ENCODE results near the gene ZNF74.
"Not testable (repeated sequence)": the region's sequence is repeated elsewhere in the genome, so short reads cannot be mapped to it uniquely, and the experiment has no call there.

Gene ZNF74

DNA sequence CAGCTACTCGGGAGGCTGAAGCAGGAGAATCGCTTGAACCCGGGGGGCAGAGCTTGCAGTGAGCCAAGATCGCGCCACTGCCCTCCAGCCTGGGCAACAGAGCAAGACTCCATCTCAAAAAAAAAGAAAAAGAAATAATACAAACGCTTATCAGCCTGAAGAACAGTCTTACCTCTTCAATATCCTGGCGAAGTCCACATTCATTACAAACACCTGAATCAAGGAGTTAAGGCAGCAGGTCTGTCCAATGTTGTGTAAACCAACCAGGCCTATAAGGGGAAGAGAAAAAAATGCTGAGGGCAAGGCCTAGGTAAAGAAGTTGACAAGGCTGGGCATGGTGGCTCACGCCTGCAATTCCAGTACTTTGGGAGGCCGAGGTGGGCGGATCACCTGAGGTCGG lies 17.0 kb upstream of the ZNF74 start:
- not testable (repeated sequence) for DNase-seq

DNA sequence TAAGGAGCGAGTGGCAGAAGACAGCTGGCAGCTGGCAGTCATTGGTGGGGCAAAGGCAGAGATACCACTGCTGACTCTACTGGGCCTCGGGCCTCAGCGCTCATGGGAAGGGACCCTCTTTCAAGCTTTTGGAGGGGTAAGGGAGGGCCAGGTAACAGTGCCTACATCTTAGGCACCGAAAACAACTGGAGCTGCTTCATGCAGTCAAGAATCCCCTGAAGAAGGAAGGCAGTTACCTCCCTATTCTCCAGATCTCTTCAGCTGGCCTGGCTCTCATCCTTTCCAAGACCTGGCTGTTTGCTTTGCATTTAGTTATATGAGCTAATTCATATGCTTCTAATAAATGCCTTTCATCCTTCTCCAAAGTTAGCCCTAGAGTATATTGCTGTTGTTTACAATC lies 15.8 kb upstream of the ZNF74 start:
- DNase-seq: no peak

DNA sequence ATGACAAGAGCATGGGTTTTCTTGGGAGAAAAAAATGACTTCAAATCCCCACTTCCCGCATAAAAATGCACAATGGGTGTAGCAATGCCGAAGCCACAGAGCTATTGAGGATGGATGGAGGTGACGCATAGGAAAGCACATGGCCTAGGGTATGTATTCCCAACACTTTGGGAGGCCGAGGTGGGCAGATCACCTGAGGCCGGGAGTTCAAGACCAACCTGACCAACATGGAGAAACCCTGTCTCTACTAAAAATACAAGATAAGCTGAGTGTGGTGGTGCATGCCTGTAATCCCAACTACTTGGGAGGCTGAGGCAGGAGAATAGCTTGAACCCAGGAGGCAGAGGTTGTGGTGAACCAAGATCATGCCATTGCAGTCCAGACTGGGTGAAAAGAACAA lies 15.3 kb upstream of the ZNF74 start:
- DNase-seq: not testable (repeated sequence)

DNA sequence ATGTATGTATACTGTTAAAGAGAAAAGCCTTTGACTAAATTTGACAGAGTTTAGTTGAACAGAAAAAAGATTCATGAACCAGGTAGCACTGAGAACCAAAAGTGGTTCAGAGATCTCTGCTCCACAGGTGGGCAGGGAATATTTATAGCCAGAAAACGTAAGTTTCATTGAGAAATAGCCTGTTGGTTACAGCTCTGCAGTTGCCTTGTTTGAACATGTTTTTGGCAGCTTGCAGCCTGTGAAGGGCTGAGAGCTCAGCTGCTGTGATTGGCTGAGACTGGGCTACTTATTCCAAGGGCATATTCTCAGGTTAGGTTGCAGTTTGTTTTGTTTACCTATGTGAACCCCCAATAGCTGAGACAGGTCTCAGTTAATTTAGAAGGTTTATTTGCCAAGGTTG lies 13.5 kb upstream of the ZNF74 start:
- no peak for DNase-seq

DNA sequence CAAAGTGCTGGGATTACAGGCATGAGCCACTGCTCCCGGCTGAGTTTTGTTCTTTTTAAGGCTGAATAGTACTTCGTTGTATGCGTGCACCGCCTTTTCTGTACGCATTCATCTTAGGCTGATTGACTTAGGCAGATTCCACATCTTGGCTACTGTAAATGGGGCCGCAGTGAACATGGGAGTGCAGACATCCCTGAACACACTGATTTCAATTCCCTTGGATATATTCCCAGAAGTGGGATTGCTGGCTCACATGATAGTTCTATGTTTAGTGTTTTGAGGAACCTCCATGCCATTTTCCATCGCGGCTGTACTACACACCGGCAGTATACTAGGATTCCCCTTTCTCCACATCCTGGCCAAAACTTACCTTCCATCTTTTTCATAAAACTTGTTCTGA lies 10.4 kb upstream of the ZNF74 start:
- no peak for DNase-seq

DNA sequence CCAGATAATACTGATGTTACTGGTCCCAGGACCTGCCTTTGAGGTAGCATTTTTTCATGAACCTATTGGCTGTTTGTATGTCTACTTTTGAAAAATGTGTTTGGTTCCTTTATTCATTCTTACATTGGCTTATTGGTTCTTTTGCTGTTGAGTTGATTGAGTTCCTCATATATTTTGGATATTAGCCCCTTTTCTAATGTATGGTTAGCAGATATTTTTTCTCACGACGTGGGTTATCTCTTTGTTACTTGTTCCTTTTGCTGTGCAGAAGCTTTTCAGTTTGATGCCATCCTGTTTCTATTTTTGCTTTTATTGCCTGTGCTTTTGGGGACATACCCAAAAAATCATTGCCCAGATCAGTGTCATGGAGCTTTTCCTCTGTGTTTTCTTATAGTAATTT lies 9.8 kb upstream of the ZNF74 start:
- DNase-seq: no peak

DNA sequence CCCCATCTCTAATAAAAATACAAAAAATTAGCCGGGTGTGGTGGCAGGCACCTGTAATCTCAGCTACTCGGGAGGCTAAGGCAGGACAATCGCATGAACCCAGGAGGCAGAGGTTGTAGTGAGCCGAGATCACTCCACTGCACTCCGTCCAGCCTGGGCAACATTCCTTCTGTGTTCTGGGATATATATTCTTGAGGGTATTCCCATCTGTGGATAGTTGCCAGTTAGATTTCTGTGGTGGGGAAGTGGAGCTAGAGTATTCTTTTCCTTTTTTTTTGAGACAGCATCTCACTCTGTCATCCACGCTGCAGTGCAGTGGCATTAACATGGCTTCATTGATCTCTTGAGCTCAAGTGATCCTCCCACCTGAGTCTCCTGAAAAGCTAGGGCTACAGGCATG lies 9.1 kb upstream of the ZNF74 start:
- no peak for DNase-seq

DNA sequence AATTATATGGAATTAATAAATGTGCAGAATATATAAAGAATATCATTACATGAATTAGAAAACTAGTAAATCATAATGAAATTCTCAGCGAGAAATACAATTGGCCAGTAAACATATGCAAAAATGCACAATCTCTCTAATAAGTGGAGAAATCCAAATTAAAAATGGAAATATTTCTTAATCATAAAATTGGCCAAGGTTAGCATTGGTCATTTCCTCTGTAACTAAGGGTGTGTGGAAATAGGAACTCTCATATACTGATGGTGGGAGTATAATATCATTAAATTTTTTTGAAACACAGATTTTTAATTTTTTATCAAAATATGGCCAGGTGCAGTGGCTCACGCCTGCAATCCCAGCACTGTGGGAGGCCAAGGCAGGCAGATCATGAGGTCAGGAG lies 7.6 kb upstream of the ZNF74 start:
- DNase-seq: no peak

DNA sequence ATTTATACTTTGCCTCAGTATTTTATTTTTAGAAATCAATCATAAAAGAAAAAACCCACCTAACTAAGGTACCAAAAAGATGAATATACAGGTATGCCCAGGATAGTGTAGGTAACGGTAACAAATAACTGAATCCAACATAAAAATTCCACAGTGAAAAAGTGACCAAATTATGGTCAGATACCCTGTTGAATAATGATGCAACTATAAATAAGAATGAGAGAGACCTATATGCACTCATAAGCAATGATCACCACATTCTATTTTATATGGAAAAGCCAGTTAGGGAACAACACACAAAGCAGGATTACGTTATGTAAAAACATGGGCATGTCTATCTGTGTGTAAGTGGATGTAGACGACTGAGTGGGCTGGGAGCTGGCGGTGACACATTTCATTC lies 7.0 kb upstream of the ZNF74 start:
- DNase-seq: no peak

DNA sequence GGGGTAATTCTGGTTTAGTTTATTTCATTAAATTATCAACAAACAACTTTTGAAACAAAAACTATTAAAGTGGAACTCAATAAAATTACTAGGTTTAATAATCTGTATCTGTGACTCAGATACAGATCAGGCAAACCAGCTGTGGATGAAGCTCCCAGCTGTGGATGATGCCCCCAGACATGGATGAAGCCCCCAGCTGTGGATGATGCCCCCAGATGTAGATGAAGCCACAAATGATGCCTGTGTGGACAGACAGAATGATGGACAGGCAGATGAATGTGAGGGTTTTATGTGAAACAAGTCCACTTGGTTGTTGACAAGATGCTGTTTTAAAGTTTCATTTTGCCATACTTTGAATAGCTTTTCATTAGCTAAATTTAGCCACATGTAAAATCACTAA lies 5.8 kb upstream of the ZNF74 start:
- no peak for DNase-seq

DNA sequence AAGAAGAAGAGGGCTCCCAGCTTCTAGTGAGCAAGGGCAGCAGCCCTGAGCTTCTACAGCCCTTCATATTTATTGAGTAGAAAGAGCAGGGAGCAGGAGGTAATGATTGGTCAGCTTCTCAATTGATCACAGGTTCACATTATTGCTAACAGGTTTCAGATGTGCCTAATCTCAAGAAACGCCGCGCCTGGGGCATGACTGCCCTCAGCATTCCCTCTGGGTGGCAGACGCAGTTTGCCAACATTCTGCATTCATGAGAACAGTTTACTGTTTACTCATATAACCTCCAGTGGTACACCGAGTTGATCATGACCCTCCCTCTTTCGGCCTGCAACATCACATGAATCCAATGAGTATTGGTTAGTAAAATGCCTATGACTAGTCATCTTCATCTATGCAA lies 4.7 kb upstream of the ZNF74 start:
- DNase-seq: no peak

DNA sequence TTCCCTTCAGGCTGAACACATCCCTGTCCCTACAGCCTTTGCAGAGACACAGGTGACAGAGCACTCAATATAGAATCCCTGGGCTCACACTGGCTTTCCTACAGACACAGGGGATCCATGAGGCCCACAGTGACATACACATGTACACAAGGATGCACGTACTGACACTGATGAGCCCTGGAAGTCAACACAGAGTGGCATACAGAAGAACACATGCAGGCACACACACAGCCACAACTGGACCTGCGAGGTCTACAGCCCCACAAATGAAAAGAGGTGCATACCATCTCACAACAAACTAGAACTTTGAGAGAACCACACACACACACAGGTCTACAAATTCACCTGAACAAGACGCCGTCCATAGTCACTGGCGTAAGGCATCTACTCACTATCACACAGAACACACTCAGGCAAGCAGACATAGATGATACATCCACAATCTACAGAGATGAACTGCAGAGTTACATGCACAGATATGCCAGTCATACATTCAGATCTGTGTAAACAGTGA lies 3.5 kb upstream of the ZNF74 start:
- DNase-seq: no peak

DNA sequence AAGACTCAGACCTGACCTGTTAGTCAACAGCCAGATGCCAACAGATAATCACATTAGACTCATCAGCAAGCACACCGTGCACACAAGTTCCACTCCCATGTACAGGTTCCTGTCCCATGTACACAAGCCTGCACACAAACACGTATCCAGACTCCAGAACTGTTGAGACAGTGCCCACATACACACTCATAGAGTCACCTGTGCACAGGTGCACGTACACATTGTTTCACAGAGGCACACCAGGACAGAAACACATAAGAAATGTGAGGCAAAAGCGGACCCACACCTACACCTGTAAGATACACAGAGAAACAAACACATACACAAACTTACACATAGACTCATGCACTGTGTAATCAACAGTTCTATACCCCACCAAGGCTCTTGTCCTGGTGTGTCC lies 2.7 kb upstream of the ZNF74 start:
- no peak for DNase-seq

DNA sequence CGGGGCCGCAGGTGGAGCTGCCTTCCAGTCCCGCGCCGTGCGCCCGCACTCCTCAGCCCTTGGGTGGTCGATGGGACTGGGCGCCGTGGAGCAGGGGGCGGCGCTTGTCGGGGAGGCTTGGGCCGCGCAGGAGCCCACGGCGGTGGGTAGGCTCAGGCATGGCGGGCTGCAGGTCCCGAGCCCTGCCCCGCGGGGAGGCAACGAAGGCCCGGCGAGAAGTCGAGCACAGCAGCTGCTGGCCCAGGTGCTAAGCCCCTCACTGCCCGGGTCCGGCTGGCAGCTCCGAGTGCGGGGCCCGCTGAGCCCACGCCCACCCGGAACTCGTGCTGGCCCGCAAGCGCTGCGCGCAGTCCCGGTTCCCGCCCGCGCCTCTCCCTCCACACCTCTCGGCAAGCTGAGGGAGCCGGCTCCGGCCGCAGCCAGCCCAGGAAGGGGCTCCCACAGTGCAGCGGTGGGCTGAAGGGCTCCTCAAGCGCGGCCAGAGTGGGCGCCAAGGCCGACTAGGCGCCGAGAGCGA lies 1.5 kb upstream of the ZNF74 start:
- not testable (repeated sequence) for DNase-seq

DNA sequence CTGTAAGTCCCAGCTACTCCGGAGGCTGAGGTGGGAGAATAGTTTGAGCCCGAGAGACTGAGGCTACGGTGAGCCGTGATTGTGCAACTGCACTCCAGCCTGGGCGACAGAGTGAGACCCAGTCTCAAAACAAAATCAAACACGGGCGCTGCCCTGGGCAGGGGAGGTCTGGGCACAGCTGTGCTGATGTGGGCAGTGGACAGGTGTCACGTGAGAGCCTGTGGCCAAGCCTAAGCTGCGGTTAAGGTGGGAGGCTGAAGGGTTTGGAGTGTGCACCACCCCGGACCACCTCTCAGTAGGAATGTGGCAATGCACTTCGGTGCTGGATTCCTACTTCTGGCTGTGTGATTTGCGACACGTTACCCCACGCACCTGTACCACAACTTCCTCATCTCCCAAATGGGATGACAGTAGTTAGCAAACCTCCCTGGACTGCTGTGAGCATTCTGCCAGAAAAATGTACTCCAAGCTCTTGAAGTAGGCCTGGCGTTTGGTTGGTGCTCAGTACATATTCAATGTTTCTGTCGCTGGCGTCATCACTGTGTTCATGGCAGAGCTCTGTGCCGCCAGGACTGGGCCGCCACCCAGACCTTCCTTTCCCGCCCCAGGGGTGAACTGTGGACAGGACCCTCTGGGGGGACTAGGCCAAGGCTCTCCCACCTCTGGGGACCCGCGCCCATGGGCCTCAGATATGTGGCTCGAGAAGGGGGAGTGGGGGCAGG lies 807 bp upstream of the ZNF74 start:
- no peak for DNase-seq

DNA sequence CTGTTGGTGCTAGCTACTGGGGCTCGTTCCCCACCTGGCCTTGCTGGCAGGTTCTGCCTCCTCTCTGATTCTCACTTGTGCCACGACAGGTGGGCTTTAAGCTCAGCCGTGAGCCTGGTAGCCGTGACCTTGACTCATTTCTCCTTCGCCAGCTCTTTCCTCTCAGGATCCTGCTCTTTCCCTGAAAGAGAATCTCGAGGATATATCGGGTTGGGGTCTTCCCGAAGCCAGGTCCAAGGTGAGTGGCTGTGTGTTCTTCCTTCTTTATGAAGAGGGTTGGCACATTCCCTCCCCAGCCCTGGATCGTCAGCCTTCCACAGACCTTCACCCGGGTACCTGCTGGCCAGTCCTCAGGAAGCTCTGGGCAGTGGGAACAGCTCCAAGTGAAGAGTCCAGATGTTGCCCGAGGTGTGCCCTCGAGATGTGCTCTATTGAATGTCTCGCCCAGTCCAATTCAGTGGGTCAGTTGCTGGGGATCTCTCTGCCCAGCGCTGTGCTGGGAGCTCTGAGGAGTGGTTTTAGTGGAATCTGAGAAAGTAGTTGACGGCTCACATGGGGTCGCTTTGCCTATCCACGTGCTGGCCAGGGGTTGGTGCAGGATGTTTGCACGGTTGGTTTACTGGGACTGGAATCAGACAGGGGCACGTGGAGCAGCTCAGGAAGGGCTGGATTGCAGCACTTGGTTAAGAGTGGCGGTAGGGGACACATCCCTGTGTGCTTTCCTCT lies 1.4 kb downstream of the ZNF74 start:
- DNase-seq: no peak

DNA sequence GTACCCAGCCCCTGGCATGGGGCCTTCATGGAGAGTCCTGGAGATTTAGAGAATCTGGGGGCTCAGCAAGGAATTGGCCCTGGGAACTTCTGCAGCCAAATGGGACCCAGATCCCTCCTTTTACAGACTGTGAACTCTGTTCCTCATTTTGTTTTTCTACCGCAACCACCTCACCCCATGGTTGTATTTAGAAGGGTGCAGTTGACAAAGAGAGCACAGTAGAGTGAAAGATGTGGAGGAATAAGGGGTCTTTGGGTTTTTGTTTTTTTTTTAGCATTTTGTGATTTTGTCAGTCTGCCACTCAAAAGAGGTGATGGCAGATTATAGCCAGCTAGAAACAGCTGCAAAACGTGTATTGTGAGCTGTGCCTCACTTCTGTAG lies 1.9 kb downstream of the ZNF74 start:
- no peak for DNase-seq

DNA sequence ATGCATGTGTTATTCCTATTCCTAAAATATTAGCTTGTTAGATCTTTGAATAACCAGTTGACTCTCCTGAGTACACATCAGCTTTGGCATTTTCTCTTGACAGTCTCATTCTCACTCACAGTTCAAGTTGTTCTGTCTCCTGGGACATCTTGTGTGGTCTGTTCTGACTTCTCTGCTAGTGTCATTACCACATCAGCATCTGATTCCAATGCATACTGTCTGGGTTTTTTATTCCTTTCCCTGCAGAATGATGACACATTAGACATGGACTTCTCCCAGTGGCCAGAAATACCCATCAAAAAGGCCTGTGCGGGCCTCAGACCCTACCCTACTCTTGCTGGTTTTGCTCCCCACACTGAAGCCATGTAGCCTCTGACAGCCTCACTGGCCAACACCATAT lies 2.7 kb downstream of the ZNF74 start:
- no peak for DNase-seq

DNA sequence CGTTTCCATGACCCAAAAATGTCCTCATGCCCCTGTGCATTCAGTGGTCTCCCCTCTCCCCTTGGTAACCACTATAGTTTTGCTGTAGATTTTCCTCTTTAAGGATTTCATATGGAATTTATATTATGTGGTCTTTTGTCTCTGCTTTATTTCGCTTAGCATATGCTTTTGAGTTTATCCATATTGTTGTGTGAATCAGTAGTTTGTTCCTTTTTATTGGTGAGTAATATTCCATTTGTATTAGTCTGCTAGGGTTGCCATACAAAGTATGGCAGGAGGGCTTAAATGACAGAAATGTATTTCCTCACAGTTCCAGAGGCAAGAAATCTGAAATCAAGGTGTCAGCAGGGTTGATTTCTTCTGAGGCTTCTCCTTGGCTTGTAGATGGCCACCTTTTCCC lies 3.5 kb downstream of the ZNF74 start:
- DNase-seq: no peak

DNA sequence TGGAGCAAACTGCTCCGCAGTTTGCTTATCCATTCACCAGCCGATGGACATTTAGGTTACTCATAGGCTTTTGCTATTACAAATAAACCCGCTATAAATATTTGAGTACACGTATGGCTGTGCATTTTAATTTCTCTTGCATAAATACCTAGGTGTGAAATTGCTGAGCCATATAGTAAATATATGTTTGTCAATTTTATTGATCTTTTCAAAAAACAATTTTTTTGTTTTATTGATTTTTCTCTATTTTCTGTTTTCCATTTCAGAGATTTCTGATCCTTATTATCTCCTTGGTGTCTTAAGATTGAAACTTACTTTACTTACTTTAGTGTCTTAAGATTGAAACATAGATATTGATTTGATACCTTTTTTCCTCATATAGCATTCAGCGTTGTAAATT lies 4.5 kb downstream of the ZNF74 start:
- no peak for DNase-seq

DNA sequence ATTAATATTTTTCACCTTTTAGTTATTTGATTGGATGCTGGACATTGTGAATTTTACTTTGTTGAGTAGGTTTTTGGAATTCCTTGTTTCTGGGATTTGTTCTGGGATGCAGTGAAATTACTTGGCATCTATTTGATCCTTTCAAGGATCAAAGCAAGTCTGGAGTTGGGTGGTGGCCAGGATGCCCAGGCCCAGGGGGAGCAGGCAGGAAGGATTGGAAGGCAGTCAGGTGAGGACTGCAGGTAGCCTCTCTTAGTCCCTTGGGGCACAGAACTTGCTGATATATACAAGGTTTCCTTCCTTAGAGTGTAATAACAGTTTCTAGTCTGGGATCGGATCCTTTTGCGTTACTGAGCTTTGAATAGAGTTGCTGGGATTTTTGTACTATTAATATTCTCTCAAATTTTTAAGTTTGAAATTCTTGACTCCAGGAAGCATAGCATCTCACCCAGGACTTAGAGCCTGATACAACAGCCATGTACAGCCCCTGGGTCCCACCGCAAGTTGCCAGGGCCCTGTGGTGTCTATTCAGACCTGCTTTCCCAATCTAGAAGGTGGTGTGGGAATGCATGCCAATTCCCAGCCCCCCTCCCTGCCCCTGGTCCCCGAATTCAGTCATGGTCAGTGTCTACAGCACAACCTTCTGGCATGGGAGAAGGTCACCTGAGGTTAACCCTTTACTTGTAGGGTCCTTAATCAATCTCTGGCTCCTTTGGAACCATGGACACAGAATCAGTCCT lies 6.1 kb downstream of the ZNF74 start:
- DNase-seq: no peak

DNA sequence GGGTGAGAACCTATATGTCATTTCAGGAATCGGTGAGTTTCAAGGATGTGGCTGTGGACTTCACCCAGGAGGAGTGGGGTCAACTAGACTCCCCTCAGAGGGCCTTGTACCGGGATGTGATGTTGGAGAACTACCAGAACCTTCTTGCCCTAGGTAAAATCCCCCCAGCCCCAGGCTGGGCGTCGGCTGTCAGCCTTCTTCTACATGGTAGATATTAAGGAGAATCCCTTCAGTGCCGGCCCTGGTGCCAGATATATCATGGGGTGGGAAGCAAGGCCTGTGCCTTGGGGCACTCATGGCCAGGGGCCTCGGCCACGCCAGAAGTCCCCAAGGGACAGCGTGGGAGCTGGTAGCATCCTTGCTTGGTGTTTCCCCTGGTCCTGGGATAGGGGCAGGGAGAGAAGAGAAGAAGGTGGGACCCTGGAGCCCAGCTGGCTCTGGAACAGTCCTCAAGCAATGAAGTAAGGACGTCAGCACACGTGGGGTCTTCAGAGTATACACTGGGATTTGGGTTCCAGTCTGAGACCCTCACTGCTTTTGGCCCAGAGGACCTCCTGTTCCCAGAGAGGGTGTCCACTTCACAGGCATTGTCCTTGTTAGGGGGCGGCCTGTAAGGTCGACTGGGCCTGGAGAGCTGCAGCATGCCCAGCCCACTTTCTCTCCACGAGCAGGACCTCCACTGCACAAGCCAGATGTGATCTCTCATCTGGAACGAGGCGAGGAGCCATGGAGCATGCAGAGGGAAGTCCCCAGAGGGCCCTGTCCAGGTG lies 6.8 kb downstream of the ZNF74 start:
- no peak for DNase-seq

All from NCI-H2029 (cell line).